ENCODE data around the gene ZFYVE27. TPM values are rescaled to one million over a fixed set of nuclear protein-coding genes. Genes with fewer than 3 reads are reported as not detected.

The ZFYVE27 gene
- total RNA-seq, 1 experiment from 2014 or later = 20.8 TPM

GRCh38 chr10:97723001-97723400 is 13.9 kb upstream of the ZFYVE27 start:
- peaks cover 14% of the 10 kb centered on the region for H3K36me3 ChIP-seq
- H3K4me1 ChIP-seq (replicated peaks) = no peaks in the 10 kb centered on the region
- H3K27me3 ChIP-seq (replicated peaks) = no peaks in the 10 kb centered on the region
- no peak overlapping the region for H3K27ac ChIP-seq
- DNase-seq (ENCODE audit: low read depth in 1 of 2, low spot score in 2 of 2) = no peak
- H3K4me3 ChIP-seq = no peak overlapping the region
- H3K9me3 ChIP-seq (replicated peaks) = no peaks in the 10 kb centered on the region

DNA sequence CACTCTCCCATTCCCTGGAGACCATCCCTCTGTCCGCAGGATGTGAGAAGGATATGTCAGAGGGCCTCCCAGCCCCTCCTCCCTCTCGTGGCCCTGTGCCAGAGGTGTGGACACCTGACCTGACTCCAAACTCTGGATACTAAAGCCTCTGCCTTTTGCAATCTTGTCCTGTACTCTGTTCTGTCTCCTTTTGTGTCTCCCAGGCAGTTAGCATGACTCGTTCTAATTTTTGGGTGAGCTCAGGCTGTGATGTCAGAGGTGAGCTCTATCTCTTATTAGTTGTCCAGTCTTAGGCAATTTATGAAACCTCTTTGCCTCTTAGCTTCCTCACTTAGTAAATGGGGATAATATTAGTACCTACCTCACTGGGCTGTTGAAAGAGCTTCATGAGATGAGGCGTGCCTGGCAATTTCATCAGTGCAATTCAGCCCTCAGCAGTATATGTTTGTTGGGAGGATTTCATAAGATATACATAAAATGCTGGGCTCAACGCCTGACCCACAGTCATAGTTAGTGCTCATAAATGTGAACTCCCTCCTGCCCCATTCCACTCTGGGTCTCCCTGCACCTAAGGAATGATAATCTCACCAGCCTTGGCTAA is 12.5 kb upstream of the ZFYVE27 start:
- Histone ChIP-seq H3K4me1 (replicated peaks) (no peaks in the 10 kb centered on the region), H3K27ac (no peak overlapping the region), H3K4me3 (no peak overlapping the region), H3K9me3 (replicated peaks) (no peaks in the 10 kb centered on the region), H3K27me3 (replicated peaks) (no peaks in the 10 kb centered on the region), H3K36me3 (no peaks in the 10 kb centered on the region; the same call in 1 of the 2 replicates)
- DNase-seq (ENCODE audit: low read depth in 1 of 2, low spot score in 2 of 2) = no peak

- H3K27me3 ChIP-seq (replicated peaks) = no peaks in the 10 kb centered on the region
- no peaks in the 10 kb centered on the region for H3K9me3 ChIP-seq (replicated peaks)
- no peak overlapping the region for H3K27ac ChIP-seq
- no peak for DNase-seq (ENCODE audit: low read depth in 1 of 2, low spot score in 2 of 2)
- H3K4me3 ChIP-seq = no peak overlapping the region
- no peaks in the 10 kb centered on the region for H3K36me3 ChIP-seq
- no peaks in the 10 kb centered on the region for H3K4me1 ChIP-seq (replicated peaks)
Measured at GRCh38 chr10:97726636-97727178, 10.2 kb upstream of the ZFYVE27 start.

GRCh38 chr10:97729014-97729413 is 7.9 kb upstream of the ZFYVE27 start:
- Histone ChIP-seq H3K27me3 (replicated peaks) (no peaks in the 10 kb centered on the region), H3K4me3 (no peak overlapping the region), H3K36me3 (no peaks in the 10 kb centered on the region), H3K4me1 (replicated peaks) (no peaks in the 10 kb centered on the region), H3K27ac (no peak overlapping the region), H3K9me3 (replicated peaks) (no peaks in the 10 kb centered on the region)
- no peak for DNase-seq (ENCODE audit: low read depth in 1 of 2, low spot score in 2 of 2)

- Histone ChIP-seq H3K27ac (no peak overlapping the region), H3K27me3 (replicated peaks) (no peaks in the 10 kb centered on the region), H3K36me3 (no peaks in the 10 kb centered on the region), H3K4me1 (replicated peaks) (peaks cover 1% of the 10 kb centered on the region), H3K4me3 (no peak overlapping the region), H3K9me3 (replicated peaks) (no peaks in the 10 kb centered on the region)
- DNase-seq (ENCODE audit: low read depth in 1 of 2, low spot score in 2 of 2) = peak; percentile 62 to 63
Measured at GRCh38 chr10:97731346-97732051, 5.4 kb upstream of the ZFYVE27 start.

GRCh38 chr10:97732052-97732359 is 4.9 kb upstream of the ZFYVE27 start:
- no peaks in the 10 kb centered on the region for H3K9me3 ChIP-seq (replicated peaks)
- no peak overlapping the region for H3K4me3 ChIP-seq
- peaks cover 5% of the 10 kb centered on the region for H3K4me1 ChIP-seq (replicated peaks)
- peaks cover under 1% of the 10 kb centered on the region for H3K36me3 ChIP-seq
- H3K27ac ChIP-seq = no peak overlapping the region
- no peaks in the 10 kb centered on the region for H3K27me3 ChIP-seq (replicated peaks)
- no peak for DNase-seq (ENCODE audit: low read depth in 1 of 2, low spot score in 2 of 2)

GRCh38 chr10:97733256-97733655 is 3.7 kb upstream of the ZFYVE27 start:
- no peak for DNase-seq (ENCODE audit: low read depth in 1 of 2, low spot score in 2 of 2)
- Histone ChIP-seq H3K27ac (no peak overlapping the region), H3K4me3 (no peak overlapping the region), H3K36me3 (peaks cover 8% of the 10 kb centered on the region), H3K9me3 (replicated peaks) (no peaks in the 10 kb centered on the region), H3K27me3 (replicated peaks) (no peaks in the 10 kb centered on the region), H3K4me1 (replicated peaks) (peaks cover 16% of the 10 kb centered on the region)

DNA sequence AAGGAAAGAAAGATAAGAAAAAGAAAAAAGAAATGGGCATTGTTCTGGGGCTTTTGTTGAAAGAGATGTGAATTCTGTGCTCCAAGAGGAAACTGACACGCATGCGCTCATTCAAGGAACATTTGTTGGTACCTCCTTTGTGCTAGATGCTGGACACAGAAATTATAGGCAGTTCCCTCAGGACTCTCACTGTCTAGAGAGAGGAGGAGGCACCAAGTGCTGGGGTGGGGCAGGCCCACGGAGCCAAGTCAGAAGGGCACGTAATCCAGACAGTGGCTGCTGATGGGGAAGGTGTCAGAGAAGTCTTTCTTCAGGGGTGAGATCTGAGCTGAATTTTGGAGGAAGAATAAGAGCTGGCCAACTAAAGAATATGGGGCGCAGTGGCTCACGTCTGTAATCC is 2.9 kb upstream of the ZFYVE27 start:
- Histone ChIP-seq H3K9me3 (replicated peaks) (no peaks in the 10 kb centered on the region), H3K4me3 (no peak overlapping the region), H3K36me3 (peaks cover 12% of the 10 kb centered on the region), H3K4me1 (replicated peaks) (peaks cover 17% of the 10 kb centered on the region), H3K27ac (no peak overlapping the region), H3K27me3 (replicated peaks) (no peaks in the 10 kb centered on the region)
- DNase-seq (ENCODE audit: low read depth in 1 of 2, low spot score in 2 of 2) = no peak

- Histone ChIP-seq H3K36me3 (peaks cover 32% of the 10 kb centered on the region), H3K27ac (no peak overlapping the region), H3K27me3 (replicated peaks) (no peaks in the 10 kb centered on the region), H3K4me1 (replicated peaks) (peaks cover 17% of the 10 kb centered on the region), H3K9me3 (replicated peaks) (no peaks in the 10 kb centered on the region), H3K4me3 (peak overlapping the region; percentile 90)
- DNase-seq (ENCODE audit: low read depth in 1 of 2, low spot score in 2 of 2) = no peak
Measured at GRCh38 chr10:97736403-97736901, 476 bp upstream of the ZFYVE27 start.

DNA sequence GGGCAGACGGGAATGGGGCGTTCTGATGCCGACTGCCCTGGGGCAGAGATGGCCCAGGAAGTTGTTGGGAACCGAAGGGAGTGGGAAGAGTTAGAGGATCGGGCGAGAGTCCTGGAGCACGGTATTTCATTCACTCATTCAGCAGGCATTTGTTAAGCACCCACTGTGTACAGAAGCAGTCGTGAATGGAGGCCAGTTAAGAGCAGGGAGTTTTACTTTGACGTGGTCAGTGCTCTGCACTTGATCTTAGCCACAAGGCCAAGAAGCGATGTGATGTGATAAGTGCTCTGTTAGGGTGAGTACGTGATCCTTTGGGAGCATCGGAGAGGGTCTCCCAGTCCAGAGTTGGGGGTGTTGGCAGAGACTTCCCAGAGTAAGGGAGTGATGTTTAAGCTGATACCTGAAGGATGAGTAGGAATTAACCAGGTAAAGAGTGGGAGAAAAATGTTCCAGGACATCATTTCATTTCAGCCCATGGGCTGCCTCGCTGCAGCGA is 890 bp downstream of the ZFYVE27 start:
- H3K9me3 ChIP-seq (replicated peaks) = no peaks in the 10 kb centered on the region
- peak overlapping the region; percentile 90 for H3K4me3 ChIP-seq
- no peaks in the 10 kb centered on the region for H3K27me3 ChIP-seq (replicated peaks)
- no peak overlapping the region for H3K27ac ChIP-seq
- H3K4me1 ChIP-seq (replicated peaks) = peaks cover 17% of the 10 kb centered on the region
- DNase-seq (ENCODE audit: low read depth in 1 of 2, low spot score in 2 of 2) = no peak
- H3K36me3 ChIP-seq = peaks cover 37% of the 10 kb centered on the region

DNA sequence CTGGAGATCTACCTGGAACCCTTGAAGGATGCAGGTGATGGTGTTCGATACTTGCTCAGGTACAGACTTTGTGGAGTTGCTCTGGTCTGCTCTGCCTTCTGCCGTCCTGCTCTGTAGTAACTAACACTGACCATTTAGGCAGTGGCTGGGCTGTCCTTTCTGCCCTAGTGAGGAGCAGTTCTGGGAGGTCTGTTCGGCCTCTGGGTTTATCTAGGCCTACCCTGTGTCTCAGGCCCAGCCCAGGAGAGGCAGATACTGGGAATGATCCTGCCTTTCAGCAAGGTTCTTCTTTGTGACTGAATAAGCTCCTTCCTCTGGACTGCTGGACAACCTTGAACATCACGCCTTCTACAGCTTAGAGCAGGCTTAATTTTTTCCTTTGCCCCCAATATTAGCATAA is 1.7 kb downstream of the ZFYVE27 start:
- H3K4me3 ChIP-seq = no peak overlapping the region

DNA sequence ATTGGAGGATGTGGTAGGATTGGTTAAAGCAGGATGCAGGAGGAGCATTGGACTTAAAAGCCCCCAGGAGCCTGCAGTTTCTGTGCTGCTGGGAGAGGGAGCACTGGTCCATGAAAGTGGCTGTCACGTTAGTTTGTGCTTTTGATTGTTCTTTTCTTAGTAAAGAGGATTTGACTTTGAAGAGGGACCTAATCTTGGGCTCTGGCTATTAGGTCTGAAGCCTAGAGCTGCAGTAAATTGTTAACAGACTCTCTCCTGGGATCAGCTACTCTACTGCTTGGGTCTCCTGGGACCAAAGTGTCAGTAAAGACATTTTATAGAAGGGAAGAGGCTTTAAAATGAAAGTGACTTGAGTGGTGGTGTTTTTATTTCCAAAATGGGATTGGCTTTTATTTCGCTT is 3.7 kb downstream of the ZFYVE27 start:
- peaks cover 65% of the 10 kb centered on the region for H3K36me3 ChIP-seq
- H3K9me3 ChIP-seq (replicated peaks) = no peaks in the 10 kb centered on the region

More for the DNA sequence above, 1.7 kb downstream of the ZFYVE27 start:
- no peaks in the 10 kb centered on the region for H3K9me3 ChIP-seq (replicated peaks)
- no peak for DNase-seq (ENCODE audit: low read depth in 1 of 2, low spot score in 2 of 2)
- H3K27ac ChIP-seq = no peak overlapping the region
- H3K36me3 ChIP-seq = peaks cover 45% of the 10 kb centered on the region
- peaks cover 17% of the 10 kb centered on the region for H3K4me1 ChIP-seq (replicated peaks)
- no peaks in the 10 kb centered on the region for H3K27me3 ChIP-seq (replicated peaks)

DNA sequence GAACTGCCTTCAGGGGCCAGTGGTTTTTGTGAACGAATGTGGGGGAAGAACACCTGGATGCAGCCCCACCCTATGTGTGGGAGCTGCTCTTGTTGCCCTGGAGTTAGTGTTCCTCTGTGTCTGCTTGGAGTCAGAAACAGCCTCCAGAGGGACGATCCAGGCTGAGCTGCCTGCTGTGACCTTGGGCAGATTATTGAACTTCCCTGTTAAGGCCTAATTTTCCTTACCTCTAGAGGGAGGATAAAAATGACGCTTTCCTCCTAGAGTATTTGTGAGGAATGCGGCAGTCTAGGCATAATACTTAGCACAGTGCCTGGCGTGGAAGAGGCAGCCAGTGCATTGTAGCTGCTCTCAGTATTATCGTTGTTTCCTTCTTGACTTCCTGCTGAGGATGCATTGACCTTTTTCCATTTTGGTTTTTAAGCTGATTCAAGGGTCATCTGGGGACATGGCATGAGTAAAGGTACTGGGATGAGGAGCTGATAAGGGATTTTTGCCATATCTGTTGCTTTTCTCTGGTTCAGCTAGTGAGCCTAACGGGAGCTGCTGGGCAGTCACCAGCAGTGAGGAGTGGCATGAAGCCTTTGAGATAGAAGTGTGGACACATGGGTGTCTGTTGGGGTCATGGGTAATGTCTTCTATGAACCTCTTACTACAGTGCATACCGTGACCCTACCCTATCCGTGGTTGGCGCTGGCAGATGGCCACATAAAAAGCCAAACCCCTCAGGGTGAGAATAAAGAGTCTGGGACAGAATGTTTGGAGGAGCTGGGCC is 6.4 kb downstream of the ZFYVE27 start:
- Histone ChIP-seq H3K36me3 (peaks cover 80% of the 10 kb centered on the region), H3K27me3 (replicated peaks) (no peaks in the 10 kb centered on the region), H3K4me1 (replicated peaks) (peaks cover under 1% of the 10 kb centered on the region), H3K27ac (no peak overlapping the region), H3K9me3 (replicated peaks) (no peaks in the 10 kb centered on the region), H3K4me3 (no peak overlapping the region)
- no peak for DNase-seq (ENCODE audit: low read depth in 1 of 2, low spot score in 2 of 2)

More for the DNA sequence above, 3.7 kb downstream of the ZFYVE27 start:
- DNase-seq (ENCODE audit: low read depth in 1 of 2, low spot score in 2 of 2) = no peak
- no peak overlapping the region for H3K27ac ChIP-seq
- no peak overlapping the region for H3K4me3 ChIP-seq
- H3K27me3 ChIP-seq (replicated peaks) = no peaks in the 10 kb centered on the region
- H3K4me1 ChIP-seq (replicated peaks) = peaks cover 17% of the 10 kb centered on the region

All from SJSA1 (cell line).